ENCODE results near the gene LBR. TPM values are rescaled to one million over a fixed set of nuclear protein-coding genes. Genes with fewer than 3 reads are reported as not detected.

The LBR gene
- total and polyA plus RNA-seq, 12 donors, result 5.4 to 27.5 (median 14.1) TPM

GRCh38 chr1:225360119-225360518, 67.7 kb downstream of the LBR start:
- H3K4me1 ChIP-seq (replicated peaks in 1 of 2), result no peaks in the 10 kb centered on the region
- TF ChIP-seq POLR2A (IDR thresholded peaks at IDR 0.05) (no peak), CTCF (IDR thresholded peaks at IDR 0.05) (no peak)
- WGBS, 4 donors, result 80 to 94% (median 91%) methylated on average over 4 of the region's 4 CpGs
- H3K36me3 ChIP-seq (replicated peaks in 1 of 2), result no peaks in the 10 kb centered on the region
- H3K4me3 ChIP-seq, result no peak overlapping the region
- no peak for DNase-seq
- H3K27me3 ChIP-seq, result no peaks in the 10 kb centered on the region
- H3K27ac ChIP-seq, result no peak overlapping the region
- intact Hi-C loops (cut with DNase I), result no loop called here
- H3K9me3 ChIP-seq (replicated peaks in 1 of 3), result no peaks in the 10 kb centered on the region

- Histone ChIP-seq H3K4me1 (replicated peaks in 1 of 2) (no peaks in the 10 kb centered on the region), H3K9me3 (replicated peaks in 1 of 3) (no peaks in the 10 kb centered on the region), H3K4me3 (no peak overlapping the region), H3K36me3 (replicated peaks in 1 of 2) (no peaks in the 10 kb centered on the region), H3K27ac (no peak overlapping the region), H3K27me3 (no peaks in the 10 kb centered on the region)
- intact Hi-C loops (cut with DNase I), result no loop called here
- TF ChIP-seq CTCF (IDR thresholded peaks at IDR 0.05), result no peak
- TF ChIP-seq POLR2A (IDR thresholded peaks at IDR 0.05), result no peak
- DNase-seq, result no peak
- 88 to 100% (median 90%) methylated on average over 1 of the region's 1 CpG for WGBS, 4 donors
Observed at GRCh38 chr1:225355863-225356262, 72.0 kb downstream of the LBR start.

- no peaks in the 10 kb centered on the region for H3K27me3 ChIP-seq
- intact Hi-C loops (cut with DNase I), result no loop called here
- no peak for DNase-seq
- WGBS, 4 donors, result 74 to 87% (median 82%) methylated on average over 3 of the region's 3 CpGs
- H3K4me3 ChIP-seq, result no peak overlapping the region
- TF ChIP-seq CTCF (IDR thresholded peaks at IDR 0.05) (no peak), POLR2A (IDR thresholded peaks at IDR 0.05) (no peak)
- no peaks in the 10 kb centered on the region for H3K4me1 ChIP-seq (replicated peaks in 1 of 2)
- no peaks in the 10 kb centered on the region for H3K9me3 ChIP-seq (replicated peaks in 1 of 3)
- H3K27ac ChIP-seq, result no peak overlapping the region
- no peaks in the 10 kb centered on the region for H3K36me3 ChIP-seq (replicated peaks in 1 of 2)
Observed at GRCh38 chr1:225354906-225355305, 72.9 kb downstream of the LBR start.

Other genes with a start within 250 kb of the LBR start
- 100 to 1,000 TPM in 4 of 9 donors, 10 to 100 TPM in 5; 36.7 to 130 (median 81.1) TPM for gene ENAH, start 225.1 kb upstream of the LBR start, total RNA-seq
- gene ENAH, start 225.1 kb upstream of the LBR start, polyA plus RNA-seq, result 100 to 1,000 TPM in 1 of 3 donors, 10 to 100 TPM in 2; 10.0 to 142 (median 51.8) TPM

All from adrenal gland (tissue), 12 donors.